ENCODE measurements around the gene F8A2.
"Not testable (repeated sequence)": the region's sequence is repeated elsewhere in the genome, so short reads cannot be mapped to it uniquely, and the experiment has no call there.

F8A2 gene

GRCh38 chrX:155381843-155382528 lies at the start of gene F8A2:
Gene F8A2 (plus strand): TSS chrX:155382095. CDS start chrX:155382115, 20 bp downstream.
- not testable (repeated sequence) for H3K36me3 Mint-ChIP-seq, DNase-seq, H3K4me3 Mint-ChIP-seq, H3K27me3 Mint-ChIP-seq, H3K4me1 Mint-ChIP-seq, H3K27ac Mint-ChIP-seq, H3K9me3 Mint-ChIP-seq
- ATAC-seq (replicated peaks): peak; percentile 87 to 90

GRCh38 chrX:155333544-155334100 lies 48.3 kb upstream of the F8A2 start:
- Mint-ChIP-seq H3K27me3 (peaks cover 0 to 10% of the 10 kb centered on the region in 2 donors), H3K27ac (peak overlapping the region; percentile 44), H3K4me3 (no peak overlapping the region), H3K36me3 (no peaks in the 10 kb centered on the region), H3K4me1 (peaks cover 0 to 7% of the 10 kb centered on the region in 2 donors), H3K9me3 (no peaks in the 10 kb centered on the region)
- DNase-seq: no peak
- ATAC-seq (replicated peaks): no peak

GRCh38 chrX:155334486-155335336 lies 47.2 kb upstream of the F8A2 start, which contains the start of gene CLIC2:
Gene CLIC2 (minus strand): TSS chrX:155334614. CDS start chrX:155334427, 187 bp downstream.
- Mint-ChIP-seq H3K9me3 (no peaks in the 10 kb centered on the region), H3K4me1 (peaks cover 0 to 7% of the 10 kb centered on the region in 2 donors), H3K36me3 (no peaks in the 10 kb centered on the region), H3K4me3 (no peak within 1 kb of the TSS), H3K27ac (peak within 1 kb of the TSS; percentile 44), H3K27me3 (peaks cover 0 to 7% of the 10 kb centered on the region in 2 donors)
- no peak for DNase-seq
- ATAC-seq (replicated peaks): peak; percentile 36 to 68

DNA sequence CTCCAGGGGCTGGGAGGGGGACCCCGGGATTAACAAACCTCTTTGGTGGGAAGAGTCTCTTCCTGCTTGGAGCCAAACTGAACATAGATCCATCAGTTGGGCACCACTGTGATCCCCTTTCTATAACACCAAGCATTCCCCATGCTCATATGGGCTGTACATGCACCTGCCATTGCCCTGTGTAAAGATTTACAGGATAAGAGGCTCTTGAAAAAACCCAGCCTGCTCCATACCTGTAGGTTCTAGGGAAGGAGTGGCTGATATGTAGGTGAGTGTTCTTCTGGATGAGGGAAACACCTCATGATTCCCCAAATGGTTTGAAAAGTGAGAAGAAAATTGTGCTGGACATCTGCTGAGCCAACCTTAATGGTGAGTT lies 46.6 kb upstream of the F8A2 start:
- ATAC-seq (replicated peaks); H3K36me3 Mint-ChIP-seq; H3K27me3 Mint-ChIP-seq; DNase-seq; H3K4me3 Mint-ChIP-seq; H3K9me3 Mint-ChIP-seq; H3K27ac Mint-ChIP-seq; H3K4me1 Mint-ChIP-seq: not testable (repeated sequence)

DNA sequence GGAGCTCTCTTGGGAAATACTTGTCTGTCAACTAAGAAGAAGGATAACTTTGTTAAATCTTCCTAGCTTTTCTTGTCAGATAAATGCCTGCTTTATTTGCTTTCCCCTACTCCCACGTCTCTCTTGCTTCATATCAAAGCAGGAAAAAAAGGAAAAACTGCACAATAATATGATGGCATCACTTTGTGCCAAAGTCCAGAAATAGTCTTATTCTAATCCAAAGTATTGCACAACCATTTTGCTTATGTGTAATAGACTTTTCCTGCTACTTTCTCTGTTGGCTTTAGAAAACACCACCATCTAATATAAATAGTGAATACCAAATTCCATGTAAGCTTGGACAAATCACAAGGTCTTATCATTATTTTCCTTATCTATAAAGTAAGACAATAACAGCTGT lies 36.2 kb upstream of the F8A2 start:
- H3K27me3 Mint-ChIP-seq; H3K27ac Mint-ChIP-seq; DNase-seq; H3K36me3 Mint-ChIP-seq; H3K4me3 Mint-ChIP-seq; H3K9me3 Mint-ChIP-seq; ATAC-seq (replicated peaks); H3K4me1 Mint-ChIP-seq: not testable (repeated sequence)

GRCh38 chrX:155349448-155349847 lies 32.4 kb upstream of the F8A2 start:
- not testable (repeated sequence) for H3K27ac Mint-ChIP-seq; DNase-seq; H3K27me3 Mint-ChIP-seq; H3K4me1 Mint-ChIP-seq; H3K36me3 Mint-ChIP-seq; H3K4me3 Mint-ChIP-seq; ATAC-seq (replicated peaks); H3K9me3 Mint-ChIP-seq

GRCh38 chrX:155363712-155364111 lies 18.2 kb upstream of the F8A2 start:
- ATAC-seq (replicated peaks); H3K4me1 Mint-ChIP-seq; DNase-seq; H3K27ac Mint-ChIP-seq; H3K9me3 Mint-ChIP-seq; H3K36me3 Mint-ChIP-seq; H3K27me3 Mint-ChIP-seq; H3K4me3 Mint-ChIP-seq: not testable (repeated sequence)

DNA sequence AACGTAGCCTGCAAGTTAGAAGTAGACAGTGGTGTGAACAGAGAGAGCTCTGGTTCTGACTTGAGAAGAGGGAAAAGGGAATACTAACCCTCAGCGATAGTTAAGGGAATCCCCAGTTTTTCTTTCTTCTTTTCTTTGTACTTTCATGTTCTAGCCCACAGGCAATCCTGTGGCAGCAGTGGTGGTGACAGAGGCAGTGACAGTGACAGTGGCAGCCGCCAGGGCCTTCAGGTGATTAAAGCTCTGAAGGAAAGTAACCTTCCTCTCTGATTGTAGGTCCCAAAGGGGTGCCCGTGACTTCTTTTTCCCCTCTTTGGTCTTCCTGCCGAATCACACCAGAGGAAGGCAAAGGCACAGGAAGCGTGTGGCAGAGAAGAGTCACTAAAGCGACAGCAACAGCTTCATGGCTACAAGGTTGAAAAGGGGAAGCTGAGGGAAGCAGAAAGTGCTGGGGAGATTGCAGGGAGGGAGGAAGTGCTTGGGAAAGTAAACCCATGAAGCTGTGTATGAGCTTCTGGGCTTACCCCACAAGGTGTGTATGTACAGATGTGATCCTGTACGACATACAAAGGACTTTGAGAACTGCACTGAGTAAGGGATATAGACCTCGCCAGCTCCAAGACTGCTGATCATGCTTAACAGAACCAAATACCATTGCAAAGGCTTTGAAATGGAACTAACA lies 8.0 kb upstream of the F8A2 start:
- not testable (repeated sequence) for H3K27ac Mint-ChIP-seq, H3K36me3 Mint-ChIP-seq, DNase-seq, H3K27me3 Mint-ChIP-seq, H3K9me3 Mint-ChIP-seq, H3K4me3 Mint-ChIP-seq, H3K4me1 Mint-ChIP-seq
- peak; percentile 76 to 92 for ATAC-seq (replicated peaks)

GRCh38 chrX:155379802-155380201 lies 2.1 kb upstream of the F8A2 start:
- not testable (repeated sequence) for H3K4me3 Mint-ChIP-seq, H3K27ac Mint-ChIP-seq, H3K4me1 Mint-ChIP-seq, H3K27me3 Mint-ChIP-seq, H3K9me3 Mint-ChIP-seq, H3K36me3 Mint-ChIP-seq, DNase-seq
- peak in 1 of 2 donors; percentile 11 for ATAC-seq (replicated peaks)

DNA sequence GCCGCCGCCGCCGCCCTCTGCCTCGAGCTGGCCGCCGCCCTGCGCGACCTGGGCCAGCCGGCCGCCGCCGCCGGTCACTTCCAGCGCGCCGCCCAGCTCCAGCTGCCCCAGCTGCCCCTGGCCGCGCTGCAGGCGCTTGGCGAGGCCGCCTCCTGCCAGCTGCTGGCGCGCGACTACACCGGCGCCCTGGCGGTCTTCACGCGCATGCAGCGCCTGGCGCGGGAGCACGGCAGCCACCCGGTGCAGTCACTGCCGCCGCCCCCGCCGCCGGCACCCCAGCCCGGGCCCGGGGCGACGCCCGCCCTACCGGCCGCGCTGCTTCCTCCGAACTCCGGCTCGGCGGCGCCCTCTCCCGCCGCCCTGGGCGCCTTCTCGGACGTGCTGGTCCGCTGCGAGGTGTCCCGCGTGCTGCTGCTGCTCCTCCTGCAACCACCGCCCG lies 653 bp downstream of the F8A2 start:
- H3K36me3 Mint-ChIP-seq, H3K4me1 Mint-ChIP-seq, H3K27me3 Mint-ChIP-seq, DNase-seq, H3K4me3 Mint-ChIP-seq, H3K9me3 Mint-ChIP-seq, H3K27ac Mint-ChIP-seq: not testable (repeated sequence)
- ATAC-seq (replicated peaks): peak; percentile 53 to 60

DNA sequence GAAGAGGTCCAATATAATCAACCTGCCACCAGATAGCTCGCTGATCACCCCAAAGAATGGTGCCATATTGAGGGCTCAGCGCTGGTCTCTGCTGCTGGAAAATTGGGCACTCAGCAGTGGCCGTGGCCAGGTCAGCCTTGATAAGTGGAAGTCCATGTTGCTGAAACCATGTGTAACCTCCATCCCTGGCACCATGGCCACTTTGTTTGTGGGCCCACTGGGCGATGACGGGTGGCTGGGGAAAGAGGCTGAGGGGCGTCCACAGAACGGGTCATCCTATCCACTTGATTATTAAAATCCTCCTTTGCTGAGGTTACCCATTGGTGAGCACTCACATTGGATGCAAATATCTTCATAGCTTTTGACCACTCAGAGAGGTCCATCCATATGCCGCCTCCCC lies 7.7 kb downstream of the F8A2 start:
- Mint-ChIP-seq H3K27ac (no peak overlapping the region), H3K4me1 (peaks cover 0 to 18% of the 10 kb centered on the region in 2 donors), H3K4me3 (no peak overlapping the region), H3K36me3 (peaks cover 5 to 7% of the 10 kb centered on the region in 2 donors), H3K9me3 (peaks cover 2 to 4% of the 10 kb centered on the region in 2 donors), H3K27me3 (no peaks in the 10 kb centered on the region)
- no peak for DNase-seq
- no peak for ATAC-seq (replicated peaks)

DNA sequence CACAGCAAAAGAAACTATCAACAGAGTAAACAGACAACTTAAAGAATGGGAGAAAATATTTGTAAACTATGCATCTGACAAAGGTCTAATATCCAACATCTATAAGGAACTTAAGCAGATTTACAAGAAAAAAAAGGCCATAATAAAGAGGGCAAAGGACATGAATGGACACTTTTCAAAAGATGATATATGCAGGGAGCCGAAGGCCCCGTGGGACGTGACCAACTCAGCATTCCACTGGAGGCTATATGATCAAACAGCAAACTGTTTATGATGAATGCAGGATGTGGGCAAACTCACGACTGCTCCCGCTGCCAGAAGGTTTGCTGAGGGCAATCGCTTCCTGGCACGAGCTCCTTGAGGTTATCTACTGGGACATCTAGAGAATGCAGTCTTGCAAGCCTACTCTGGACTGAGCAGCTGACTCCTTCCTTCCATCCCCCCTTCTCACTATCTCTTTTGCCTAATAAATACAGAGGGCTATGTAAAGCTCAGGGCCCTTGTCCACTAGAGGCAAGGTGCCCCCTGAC lies 12.9 kb downstream of the F8A2 start:
- H3K4me3 Mint-ChIP-seq; H3K27ac Mint-ChIP-seq; H3K27me3 Mint-ChIP-seq; H3K9me3 Mint-ChIP-seq; H3K4me1 Mint-ChIP-seq; H3K36me3 Mint-ChIP-seq; DNase-seq; ATAC-seq (replicated peaks): not testable (repeated sequence)

DNA sequence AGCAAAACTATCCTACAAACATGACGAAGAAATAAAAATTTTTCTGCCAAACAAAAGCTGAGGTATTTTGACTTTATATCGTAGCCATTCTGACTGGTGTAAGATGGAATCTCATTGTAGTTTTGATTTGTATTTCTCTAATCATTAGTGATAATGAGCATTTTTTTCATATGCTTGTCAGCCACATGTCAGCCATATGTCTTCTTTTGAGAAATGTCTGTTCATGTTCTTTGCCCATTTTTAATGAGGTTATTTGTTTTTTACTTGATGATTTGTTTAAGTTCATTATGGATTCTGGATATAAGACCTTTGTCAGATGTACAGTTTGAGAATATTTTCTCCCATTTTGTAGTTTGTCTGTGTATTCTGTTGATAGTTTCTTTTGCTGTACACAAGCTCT lies 24.5 kb downstream of the F8A2 start:
- no peak for DNase-seq
- Mint-ChIP-seq H3K36me3 (peaks cover 0 to 14% of the 10 kb centered on the region in 2 donors), H3K27ac (no peak overlapping the region), H3K9me3 (peaks cover 7 to 10% of the 10 kb centered on the region in 2 donors), H3K27me3 (no peaks in the 10 kb centered on the region), H3K4me3 (no peak overlapping the region), H3K4me1 (peaks cover 0 to 2% of the 10 kb centered on the region in 2 donors)
- no peak for ATAC-seq (replicated peaks)

- Mint-ChIP-seq H3K36me3 (no peaks in the 10 kb centered on the region), H3K4me3 (no peak overlapping the region), H3K4me1 (no peaks in the 10 kb centered on the region), H3K27me3 (no peaks in the 10 kb centered on the region), H3K27ac (no peak overlapping the region), H3K9me3 (no peaks in the 10 kb centered on the region)
- ATAC-seq (replicated peaks): no peak
- DNase-seq: no peak
Measured at GRCh38 chrX:155417769-155418168, 35.9 kb downstream of the F8A2 start.
